HEK293 (cell line): ENCODE data around the gene MCAT.

Source experiments
- FEZF1 ChIP-seq: fragments of 450-650 bp; formaldehyde crosslinking; IDR thresholded peaks from 2 replicates; pipeline ENCODE4 v1.5.1; 2016; ENCODE audit warnings: missing biosample characterization, missing genetic modification characterization
- GLI2 ChIP-seq: fragments of 450-650 bp; formaldehyde crosslinking; IDR thresholded peaks from 2 replicates; pipeline ENCODE4; 2017; ENCODE audit warnings: missing biosample characterization, missing genetic modification characterization, low read depth, borderline replicate concordance
- MEIS1 ChIP-seq: sonication (generic); formaldehyde crosslinking; IDR thresholded peaks from 2 replicates; pipeline ENCODE4 v1.8.1; 2022; ENCODE audit warnings: missing genetic modification reagents, mild to moderate bottlenecking, borderline replicate concordance
- REPIN1 ChIP-seq: fragments of 450-650 bp; formaldehyde crosslinking; IDR thresholded peaks from 2 replicates; pipeline ENCODE4 v1.5.1; 2017; ENCODE audit warnings: missing biosample characterization, missing genetic modification characterization, low read depth
- SCRT1 ChIP-seq: fragments of 450-650 bp; formaldehyde crosslinking; IDR thresholded peaks from 2 replicates; pipeline ENCODE4 v1.5.1; 2016; ENCODE audit warnings: missing biosample characterization, missing genetic modification characterization, borderline replicate concordance
- SP3 ChIP-seq: fragments of 450-650 bp; formaldehyde crosslinking; IDR thresholded peaks from 2 replicates; pipeline ENCODE4 v1.5.1; 2016; ENCODE audit warnings: missing biosample characterization, missing genetic modification characterization
- ZBTB21 ChIP-seq: fragments of 450-650 bp; formaldehyde crosslinking; IDR thresholded peaks from 2 replicates; pipeline ENCODE4 v1.5.1; 2017; ENCODE audit warnings: missing biosample characterization, missing genetic modification characterization
- ZEB2 ChIP-seq: fragments of 450-650 bp; formaldehyde crosslinking; IDR thresholded peaks from 2 replicates; pipeline ENCODE4 v1.5.1; 2016; ENCODE audit warnings: missing biosample characterization, missing genetic modification characterization
- ZFP69B ChIP-seq: fragments of 450-650 bp; formaldehyde crosslinking; IDR thresholded peaks from 2 replicates; pipeline ENCODE4 v1.5.1; 2016; ENCODE audit warnings: missing biosample characterization, missing genetic modification characterization
- ZNF211 ChIP-seq: fragments of 450-650 bp; formaldehyde crosslinking; IDR thresholded peaks from 2 replicates; pipeline ENCODE4 v1.5.1; 2016; ENCODE audit warnings: low read depth, missing biosample characterization, missing genetic modification characterization
- ZNF221 ChIP-seq: fragments of 450-650 bp; formaldehyde crosslinking; IDR thresholded peaks from 2 replicates; pipeline ENCODE4 v1.5.1; 2017; ENCODE audit warnings: missing biosample characterization, missing genetic modification characterization, borderline replicate concordance
- ZNF223 ChIP-seq: fragments of 450-650 bp; formaldehyde crosslinking; IDR thresholded peaks from 2 replicates; pipeline ENCODE4 v1.5.1; 2016; ENCODE audit warnings: missing biosample characterization, missing genetic modification characterization
- ZNF24 ChIP-seq: fragments of 450-650 bp; formaldehyde crosslinking; IDR thresholded peaks from 2 replicates; pipeline ENCODE4 v1.5.1; 2016; ENCODE audit warnings: missing biosample characterization, missing genetic modification characterization
- ZNF280D ChIP-seq: fragments of 450-650 bp; formaldehyde crosslinking; IDR thresholded peaks from 2 replicates; pipeline ENCODE4 v1.5.1; 2016; ENCODE audit warnings: missing biosample characterization, missing genetic modification characterization
- ZNF302 ChIP-seq: fragments of 450-650 bp; formaldehyde crosslinking; IDR thresholded peaks from 2 replicates; pipeline ENCODE4 v1.5.1; 2016; ENCODE audit warnings: missing biosample characterization, missing genetic modification characterization, low read depth
- ZNF366 ChIP-seq: fragments of 450-650 bp; formaldehyde crosslinking; conservative IDR thresholded peaks from 2 replicates; pipeline ENCODE4 v1.5.1; 2016; ENCODE audit warnings: missing biosample characterization, missing genetic modification characterization
- ZNF433 ChIP-seq: fragments of 450-650 bp; formaldehyde crosslinking; IDR thresholded peaks from 2 replicates; pipeline ENCODE4 v1.5.1; 2016; ENCODE audit warnings: missing biosample characterization, missing genetic modification characterization, low read depth
- ZNF514 ChIP-seq: fragments of 450-650 bp; formaldehyde crosslinking; IDR thresholded peaks from 2 replicates; pipeline ENCODE4 v1.5.1; 2016; ENCODE audit warnings: missing biosample characterization, missing genetic modification characterization
- ZNF548 ChIP-seq: fragments of 450-650 bp; formaldehyde crosslinking; IDR thresholded peaks from 2 replicates; pipeline ENCODE4 v1.5.1; 2016; ENCODE audit warnings: missing biosample characterization, missing genetic modification characterization
- ZNF549 ChIP-seq: fragments of 450-650 bp; IDR thresholded peaks from 2 replicates; pipeline ENCODE4 v1.5.1; 2018; ENCODE audit warnings: missing biosample characterization, missing genetic modification characterization, mild to moderate bottlenecking, inconsistent platforms, moderate library complexity
- ZNF555 ChIP-seq: fragments of 450-650 bp; formaldehyde crosslinking; conservative IDR thresholded peaks from 2 replicates; pipeline ENCODE4 v1.5.1; 2017; ENCODE audit warnings: missing biosample characterization, mild to moderate bottlenecking, missing genetic modification characterization, inconsistent platforms
- ZNF571 ChIP-seq: fragments of 450-650 bp; formaldehyde crosslinking; IDR thresholded peaks from 2 replicates; pipeline ENCODE4 v1.5.0; 2017; ENCODE audit warnings: missing biosample characterization, missing genetic modification characterization
- ZNF580 ChIP-seq: fragments of 450-650 bp; formaldehyde crosslinking; IDR thresholded peaks from 2 replicates; pipeline ENCODE4 v1.5.1; 2016; ENCODE audit warnings: missing biosample characterization, missing genetic modification characterization
- ZNF610 ChIP-seq: fragments of 450-650 bp; formaldehyde crosslinking; IDR thresholded peaks from 2 replicates; pipeline ENCODE4 v1.5.1; 2016; ENCODE audit warnings: missing biosample characterization, missing genetic modification characterization, borderline replicate concordance
- ZNF623 ChIP-seq: fragments of 450-650 bp; formaldehyde crosslinking; IDR thresholded peaks from 2 replicates; pipeline ENCODE4 v1.5.1; 2016; ENCODE audit warnings: missing biosample characterization, missing genetic modification characterization
- ZNF660 ChIP-seq: fragments of 450-650 bp; IDR thresholded peaks from 2 replicates; pipeline ENCODE4 v1.5.1; 2018; ENCODE audit warnings: missing biosample characterization, mild to moderate bottlenecking, missing genetic modification characterization
- ZNF664 ChIP-seq: fragments of 450-650 bp; formaldehyde crosslinking; IDR thresholded peaks from 2 replicates; pipeline ENCODE4 v1.5.1; 2016; ENCODE audit warnings: missing biosample characterization, missing genetic modification characterization
- ZNF707 ChIP-seq: fragments of 450-650 bp; formaldehyde crosslinking; IDR thresholded peaks from 2 replicates; pipeline ENCODE4 v1.5.1; 2016; ENCODE audit warnings: missing biosample characterization, missing genetic modification characterization
- ZNF776 ChIP-seq: fragments of 450-650 bp; formaldehyde crosslinking; IDR thresholded peaks from 2 replicates; pipeline ENCODE4 v1.5.0; 2017; ENCODE audit warnings: missing biosample characterization, missing genetic modification characterization, borderline replicate concordance
- ZNF792 ChIP-seq: fragments of 450-650 bp; formaldehyde crosslinking; IDR thresholded peaks from 2 replicates; pipeline ENCODE4 v1.5.1; 2016; ENCODE audit warnings: missing biosample characterization, missing genetic modification characterization
- ZNF843 ChIP-seq: fragments of 450-650 bp; formaldehyde crosslinking; IDR thresholded peaks from 2 replicates; pipeline ENCODE4 v1.5.1; 2016; ENCODE audit warnings: missing biosample characterization, missing genetic modification characterization
- ZSCAN16 ChIP-seq: fragments of 450-650 bp; formaldehyde crosslinking; IDR thresholded peaks from 2 replicates; pipeline ENCODE4 v1.5.1; 2016; ENCODE audit warnings: missing biosample characterization, missing genetic modification characterization
- ZSCAN5A ChIP-seq: fragments of 450-650 bp; formaldehyde crosslinking; IDR thresholded peaks from 2 replicates; pipeline ENCODE4 v1.5.1; 2016; ENCODE audit warnings: missing biosample characterization, missing genetic modification characterization
- TF ChIP-seq, protein P1 (sequence below): fragments of 450-650 bp; formaldehyde crosslinking; IDR thresholded peaks from 2 replicates; pipeline ENCODE4 v1.5.1; 2017; ENCODE audit warnings: missing biosample characterization, mild to moderate bottlenecking, missing genetic modification characterization, moderate library complexity

The MCAT gene

DNA sequence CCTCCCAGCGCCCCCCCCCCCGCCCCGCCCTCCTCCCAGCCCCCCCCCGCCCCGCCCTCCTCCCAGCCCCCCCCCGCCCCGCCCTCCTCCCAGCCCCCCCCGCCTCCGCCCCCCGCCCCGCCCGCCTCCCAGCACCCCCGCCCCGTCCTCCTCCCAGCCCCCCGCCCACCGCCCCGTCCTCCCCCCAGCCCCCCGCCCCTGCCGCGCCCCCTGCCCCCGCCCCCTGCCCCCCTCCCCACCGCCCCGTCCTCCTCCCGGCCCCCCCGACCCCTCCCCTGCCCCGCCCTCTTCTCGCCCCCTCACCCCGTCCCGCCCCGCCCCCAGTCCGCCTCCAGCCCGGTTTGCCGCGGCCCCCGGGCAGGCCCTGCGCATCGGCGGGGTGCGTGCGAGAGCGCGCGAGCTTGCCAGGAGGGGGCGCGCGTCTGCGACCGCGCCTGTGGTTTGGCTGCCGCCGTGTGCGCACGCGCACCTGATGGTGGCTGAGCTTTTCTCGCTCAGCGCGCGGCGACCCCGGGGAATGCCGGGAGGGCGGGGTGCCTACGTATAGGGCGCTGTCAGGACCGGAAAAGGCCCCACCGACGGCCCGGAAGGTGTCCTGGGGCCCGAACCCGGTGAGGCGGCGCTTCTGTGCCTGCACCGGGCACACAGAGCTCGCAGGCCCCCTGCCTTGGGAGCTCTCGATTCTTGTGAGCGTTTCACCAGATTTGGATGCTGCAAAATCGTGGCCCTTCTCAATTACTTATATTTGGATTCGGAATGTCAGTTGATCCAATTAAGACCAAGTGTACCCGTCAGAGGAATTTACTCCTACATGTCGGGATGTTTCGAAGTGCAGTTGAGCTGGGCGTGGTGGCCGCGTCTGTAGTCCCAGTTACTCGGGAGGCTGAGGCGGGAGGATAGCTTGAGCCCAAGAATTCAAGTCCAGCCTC, 44.2 kb upstream of the MCAT start (continued):
- peak; percentile 70 for TF ChIP-seq ZSCAN5A (tag by site-specific recombination)
- TF ChIP-seq ZBTB21 (tag by site-specific recombination): peak; percentile 53; the same call in 1 of the 2 replicates
- no peak for TF ChIP-seq REPIN1 (tag by site-specific recombination)
- TF ChIP-seq ZNF707: no peak
- TF ChIP-seq GLI2 (tag by site-specific recombination): no peak
- TF ChIP-seq ZNF843: peak; percentile 44; the same call in 1 of the 2 replicates
- TF ChIP-seq ZFP69B (tag by site-specific recombination): peak; percentile 98
- TF ChIP-seq ZNF221 (tag by site-specific recombination): no peak; the same call in 1 of the 2 replicates
- TF ChIP-seq ZNF433: no peak
- no peak for TF ChIP-seq ZNF302
- TF ChIP-seq ZSCAN16 (tag by site-specific recombination): no peak
- peak; percentile 99 for TF ChIP-seq ZEB2 (tag by site-specific recombination)
- no peak for TF ChIP-seq ZNF549
- TF ChIP-seq, protein P1, sequence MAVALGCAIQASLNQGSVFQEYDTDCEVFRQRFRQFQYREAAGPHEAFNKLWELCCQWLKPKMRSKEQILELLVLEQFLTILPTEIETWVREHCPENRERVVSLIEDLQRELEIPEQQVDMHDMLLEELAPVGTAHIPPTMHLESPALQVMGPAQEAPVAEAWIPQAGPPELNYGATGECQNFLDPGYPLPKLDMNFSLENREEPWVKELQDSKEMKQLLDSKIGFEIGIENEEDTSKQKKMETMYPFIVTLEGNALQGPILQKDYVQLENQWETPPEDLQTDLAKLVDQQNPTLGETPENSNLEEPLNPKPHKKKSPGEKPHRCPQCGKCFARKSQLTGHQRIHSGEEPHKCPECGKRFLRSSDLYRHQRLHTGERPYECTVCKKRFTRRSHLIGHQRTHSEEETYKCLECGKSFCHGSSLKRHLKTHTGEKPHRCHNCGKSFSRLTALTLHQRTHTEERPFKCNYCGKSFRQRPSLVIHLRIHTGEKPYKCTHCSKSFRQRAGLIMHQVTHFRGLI (tag by site-specific recombination): peak; percentile 21; the same call in 1 of the 2 replicates
- TF ChIP-seq ZNF792: no peak
- peak; percentile 81 for TF ChIP-seq ZNF24 (tag by site-specific recombination)
- TF ChIP-seq ZNF223 (tag by site-specific recombination): peak; percentile 96
- TF ChIP-seq ZNF571 (tag by site-specific recombination): no peak
- no peak for TF ChIP-seq ZNF664 (tag by site-specific recombination)
- no peak for TF ChIP-seq ZNF623 (tag by site-specific recombination)
- no peak for TF ChIP-seq ZNF366
- no peak for TF ChIP-seq ZNF514 (tag by site-specific recombination)
- TF ChIP-seq ZNF660 (tag by site-specific recombination): peak; percentile 90; the same call in 1 of the 2 replicates
- no peak for TF ChIP-seq ZNF776 (tag by site-specific recombination)
- peak; percentile 65 for TF ChIP-seq SP3
- no peak for TF ChIP-seq MEIS1 (CRISPR knock-in tag)
- no peak for TF ChIP-seq FEZF1 (tag by site-specific recombination)
- peak; percentile 96 for TF ChIP-seq ZNF580 (tag by site-specific recombination)
- TF ChIP-seq ZNF548 (tag by site-specific recombination): no peak
- peak; percentile 87 for TF ChIP-seq ZNF610
- 0 out of 2 replicates have a peak, but pooled peaks have one; percentile 6 for TF ChIP-seq SCRT1
- no peak for TF ChIP-seq ZNF211
- no peak for TF ChIP-seq ZNF280D (tag by site-specific recombination)
- no peak for TF ChIP-seq ZNF555 (tag by site-specific recombination)
